ENCODE data around the gene MAMSTR.

The MAMSTR gene

GRCh38 chr19:48756686-48757085, 37.2 kb upstream of the MAMSTR start:
- Histone ChIP-seq H3K4me3 (ENCODE audit: low read length, poor library complexity, severe bottlenecking) (no peak overlapping the region), H3K4me2 (ENCODE audit: low read depth, low read length, poor library complexity, severe bottlenecking) (no peak overlapping the region), H3K27me3 (ENCODE audit: insufficient read depth, low read length, poor library complexity, severe bottlenecking) (no peaks in the 10 kb centered on the region), H3K9me3 (ENCODE audit: insufficient read depth, low read depth, low read length) (no peaks in the 10 kb centered on the region), H3K4me1 (ENCODE audit: insufficient read depth, low read length, poor library complexity, severe bottlenecking) (peaks cover 4% of the 10 kb centered on the region), H3K79me2 (ENCODE audit: insufficient read depth, low read length) (no peaks in the 10 kb centered on the region), H2AFZ (ENCODE audit: low read length) (no peak overlapping the region), H3K36me3 (ENCODE audit: insufficient read depth, low read length) (no peaks in the 10 kb centered on the region), H4K20me1 (ENCODE audit: insufficient read depth, low read length, poor library complexity, severe bottlenecking) (no peaks in the 10 kb centered on the region), H3K9ac (ENCODE audit: low read depth, low read length, poor library complexity, severe bottlenecking) (no peak overlapping the region), H3F3A (ENCODE audit: low read depth) (no peaks in the 10 kb centered on the region), H3K9me2 (replicated peaks; ENCODE audit: low read depth, low read length) (no peaks in the 10 kb centered on the region)
- TF ChIP-seq, protein P1, sequence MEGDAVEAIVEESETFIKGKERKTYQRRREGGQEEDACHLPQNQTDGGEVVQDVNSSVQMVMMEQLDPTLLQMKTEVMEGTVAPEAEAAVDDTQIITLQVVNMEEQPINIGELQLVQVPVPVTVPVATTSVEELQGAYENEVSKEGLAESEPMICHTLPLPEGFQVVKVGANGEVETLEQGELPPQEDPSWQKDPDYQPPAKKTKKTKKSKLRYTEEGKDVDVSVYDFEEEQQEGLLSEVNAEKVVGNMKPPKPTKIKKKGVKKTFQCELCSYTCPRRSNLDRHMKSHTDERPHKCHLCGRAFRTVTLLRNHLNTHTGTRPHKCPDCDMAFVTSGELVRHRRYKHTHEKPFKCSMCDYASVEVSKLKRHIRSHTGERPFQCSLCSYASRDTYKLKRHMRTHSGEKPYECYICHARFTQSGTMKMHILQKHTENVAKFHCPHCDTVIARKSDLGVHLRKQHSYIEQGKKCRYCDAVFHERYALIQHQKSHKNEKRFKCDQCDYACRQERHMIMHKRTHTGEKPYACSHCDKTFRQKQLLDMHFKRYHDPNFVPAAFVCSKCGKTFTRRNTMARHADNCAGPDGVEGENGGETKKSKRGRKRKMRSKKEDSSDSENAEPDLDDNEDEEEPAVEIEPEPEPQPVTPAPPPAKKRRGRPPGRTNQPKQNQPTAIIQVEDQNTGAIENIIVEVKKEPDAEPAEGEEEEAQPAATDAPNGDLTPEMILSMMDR (conservative IDR thresholded peaks at IDR 0.05; ENCODE audit: low read length): no peak
- no peak for TF ChIP-seq EZH2phosphoT487 (IDR thresholded peaks at IDR 0.05; ENCODE audit: borderline replicate concordance)

DNA sequence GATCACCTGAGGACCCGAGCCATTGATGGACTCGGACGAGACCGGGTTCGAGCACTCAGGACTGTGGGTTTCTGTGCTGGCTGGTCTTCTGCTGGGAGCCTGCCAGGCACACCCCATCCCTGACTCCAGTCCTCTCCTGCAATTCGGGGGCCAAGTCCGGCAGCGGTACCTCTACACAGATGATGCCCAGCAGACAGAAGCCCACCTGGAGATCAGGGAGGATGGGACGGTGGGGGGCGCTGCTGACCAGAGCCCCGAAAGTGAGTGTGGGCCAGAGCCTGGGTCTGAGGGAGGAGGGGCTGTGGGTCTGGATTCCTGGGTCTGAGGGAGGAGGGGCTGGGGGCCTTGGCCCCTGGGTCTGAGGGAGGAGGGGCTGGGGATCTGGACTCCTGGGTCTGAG, 36.7 kb upstream of the MAMSTR start:
- TF ChIP-seq EZH2phosphoT487 (IDR thresholded peaks at IDR 0.05; ENCODE audit: borderline replicate concordance): no peak
- TF ChIP-seq, protein P1 (conservative IDR thresholded peaks at IDR 0.05; ENCODE audit: low read length): no peak
- H3K36me3 ChIP-seq (ENCODE audit: insufficient read depth, low read length): no peaks in the 10 kb centered on the region
- H3K27me3 ChIP-seq (ENCODE audit: insufficient read depth, low read length, poor library complexity, severe bottlenecking): no peaks in the 10 kb centered on the region
- peaks cover 4% of the 10 kb centered on the region for H3K4me1 ChIP-seq (ENCODE audit: insufficient read depth, low read length, poor library complexity, severe bottlenecking)
- no peaks in the 10 kb centered on the region for H3K79me2 ChIP-seq (ENCODE audit: insufficient read depth, low read length)
- no peaks in the 10 kb centered on the region for H3F3A ChIP-seq (ENCODE audit: low read depth)
- no peaks in the 10 kb centered on the region for H3K9me2 ChIP-seq (replicated peaks; ENCODE audit: low read depth, low read length)
- no peak overlapping the region for H3K4me3 ChIP-seq (ENCODE audit: low read length, poor library complexity, severe bottlenecking)
- no peak overlapping the region for H3K9ac ChIP-seq (ENCODE audit: low read depth, low read length, poor library complexity, severe bottlenecking)
- H3K9me3 ChIP-seq (ENCODE audit: insufficient read depth, low read depth, low read length): no peaks in the 10 kb centered on the region
- H4K20me1 ChIP-seq (ENCODE audit: insufficient read depth, low read length, poor library complexity, severe bottlenecking): no peaks in the 10 kb centered on the region
- no peak overlapping the region for H3K4me2 ChIP-seq (ENCODE audit: low read depth, low read length, poor library complexity, severe bottlenecking)
- H2AFZ ChIP-seq (ENCODE audit: low read length): no peak overlapping the region

DNA sequence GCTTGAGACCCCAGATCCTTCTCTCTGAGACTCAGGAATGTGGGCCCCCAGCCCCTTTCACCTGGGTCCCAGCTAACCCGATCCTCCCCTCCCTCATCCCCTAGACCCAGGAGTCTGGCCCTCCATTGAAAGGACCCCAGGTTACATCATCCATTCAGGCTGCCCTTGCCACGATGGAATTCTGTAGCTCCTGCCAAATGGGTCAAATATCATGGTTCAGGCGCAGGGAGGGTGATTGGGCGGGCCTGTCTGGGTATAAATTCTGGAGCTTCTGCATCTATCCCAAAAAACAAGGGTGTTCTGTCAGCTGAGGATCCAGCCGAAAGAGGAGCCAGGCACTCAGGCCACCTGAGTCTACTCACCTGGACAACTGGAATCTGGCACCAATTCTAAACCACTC, 36.3 kb upstream of the MAMSTR start:
- Histone ChIP-seq H3K4me2 (ENCODE audit: low read depth, low read length, poor library complexity, severe bottlenecking) (no peak overlapping the region), H3K9me2 (replicated peaks; ENCODE audit: low read depth, low read length) (no peaks in the 10 kb centered on the region), H3K79me2 (ENCODE audit: insufficient read depth, low read length) (no peaks in the 10 kb centered on the region), H3K36me3 (ENCODE audit: insufficient read depth, low read length) (no peaks in the 10 kb centered on the region), H3F3A (ENCODE audit: low read depth) (no peaks in the 10 kb centered on the region), H3K9me3 (ENCODE audit: insufficient read depth, low read depth, low read length) (no peaks in the 10 kb centered on the region), H2AFZ (ENCODE audit: low read length) (no peak overlapping the region), H3K27me3 (ENCODE audit: insufficient read depth, low read length, poor library complexity, severe bottlenecking) (no peaks in the 10 kb centered on the region), H3K4me1 (ENCODE audit: insufficient read depth, low read length, poor library complexity, severe bottlenecking) (peaks cover 4% of the 10 kb centered on the region), H4K20me1 (ENCODE audit: insufficient read depth, low read length, poor library complexity, severe bottlenecking) (no peaks in the 10 kb centered on the region), H3K4me3 (ENCODE audit: low read length, poor library complexity, severe bottlenecking) (no peak overlapping the region), H3K9ac (ENCODE audit: low read depth, low read length, poor library complexity, severe bottlenecking) (no peak overlapping the region)
- TF ChIP-seq EZH2phosphoT487 (IDR thresholded peaks at IDR 0.05; ENCODE audit: borderline replicate concordance): no peak
- TF ChIP-seq, protein P1 (conservative IDR thresholded peaks at IDR 0.05; ENCODE audit: low read length): no peak
